Activated naive CD4-positive, alpha-beta T cell treated with anti-CD3 and anti-CD28 coated beads, Interleukin-2, amount 50 U/mL, for 16 hours (primary cell): ENCODE results near the gene FUCA2.
A peak's percentile ranks its signal among the peaks of the same experiment; 100 is the strongest.
"Not testable (repeated sequence)": the region's sequence is repeated elsewhere in the genome, so short reads cannot be mapped to it uniquely, and the experiment has no call there.

Experiments used
- DNase-seq: peaks from one replicate; pipeline ENCODE4 v3.0.0-alpha.2; 2020

FUCA2 gene

GRCh38 chr6:143496974-143497373 is 14.5 kb downstream of the FUCA2 start:
- DNase-seq, result no peak

- DNase-seq, result no peak
These were observed 20.7 kb downstream of the FUCA2 start for GRCh38 chr6:143490775-143491174.

GRCh38 chr6:143490244-143490643 is 21.3 kb downstream of the FUCA2 start:
- DNase-seq, result no peak

- no peak for DNase-seq
These were observed 24.8 kb downstream of the FUCA2 start for GRCh38 chr6:143486752-143487151.

- no peak for DNase-seq
These were observed 25.6 kb downstream of the FUCA2 start for GRCh38 chr6:143485967-143486366.

GRCh38 chr6:143482593-143482992 is 28.9 kb downstream of the FUCA2 start:
- DNase-seq, result no peak

- no peak for DNase-seq
These were observed 32.9 kb downstream of the FUCA2 start for GRCh38 chr6:143478479-143479062.

- no peak for DNase-seq
These were observed 35.0 kb downstream of the FUCA2 start for GRCh38 chr6:143476545-143476944.

GRCh38 chr6:143471822-143472221 is 39.7 kb downstream of the FUCA2 start:
- no peak for DNase-seq

GRCh38 chr6:143468823-143469222 is 42.7 kb downstream of the FUCA2 start:
- not testable (repeated sequence) for DNase-seq

- DNase-seq, result no peak
These were observed 43.5 kb downstream of the FUCA2 start for GRCh38 chr6:143468026-143468425.

- DNase-seq, result no peak
These were observed 46.0 kb downstream of the FUCA2 start for GRCh38 chr6:143465546-143465945.

GRCh38 chr6:143457563-143458359 is 53.8 kb downstream of the FUCA2 start:
- no peak for DNase-seq

GRCh38 chr6:143451531-143451930 is 60.0 kb downstream of the FUCA2 start:
- DNase-seq, result no peak

- peak; percentile 94 for DNase-seq
These were observed 60.8 kb downstream of the FUCA2 start, which contains the start of the genes ADAT2 and PEX3 for GRCh38 chr6:143450453-143451371. Gene ADAT2, minus strand, starts transcription at chr6:143450695. Its CDS starts 37 bp downstream, at chr6:143450658. Gene PEX3, plus strand, starts transcription at chr6:143450805. Its CDS starts 238 bp downstream, at chr6:143451043.

GRCh38 chr6:143449714-143450452 is 61.6 kb downstream of the FUCA2 start:
- peak; percentile 13 for DNase-seq

GRCh38 chr6:143449082-143449713 is 62.3 kb downstream of the FUCA2 start:
- no peak for DNase-seq

GRCh38 chr6:143447865-143448264 is 63.7 kb downstream of the FUCA2 start:
- not testable (repeated sequence) for DNase-seq
